CD14-positive monocyte (primary cell): Measurements from ENCODE around the gene INMT. TPM values are rescaled to one million over a fixed set of nuclear protein-coding genes. Genes with fewer than 3 reads are reported as not detected.

Experiments
- DNase-seq, 3 donors: peaks; one replicate each; pipeline ENCODE4 v3.0.0-alpha.2; 2011 to 2022
- H2AFZ ChIP-seq: 2 replicates; pipeline ENCODE4 v1.6.0; 2012; ENCODE audit warnings: mild to moderate bottlenecking, low read depth, low read length, inconsistent platforms; ENCODE audit not compliant: insufficient read depth, poor library complexity, severe bottlenecking
- H3K27ac ChIP-seq, 2 donors: 1 replicate in 1 of 2; 2 replicates in 1 of 2; pipeline ENCODE4 v1.5.1; 2012 to 2013; ENCODE audit warnings: low read length in 2 of 2, control low read depth in 1 of 2, inconsistent platforms in 1 of 2, low read depth in 1 of 2, mild to moderate bottlenecking in 1 of 2
- H3K27me3 ChIP-seq, 2 donors: one replicate each; pipeline versions ENCODE4 v1.6.0 to v1.6.1; 2011 to 2013; ENCODE audit warnings: low read length in 2 of 2; ENCODE audit not compliant: control insufficient read depth in 2 of 2, insufficient read depth in 2 of 2
- H3K36me3 ChIP-seq, 2 donors: replicated peaks in 1 of 2; 1 replicate in 1 of 2; 2 replicates in 1 of 2; pipeline versions ENCODE4 v1.5.1 to v1.6.1; 2012 to 2013; ENCODE audit warnings: low read length in 2 of 2, control low read depth in 1 of 2, inconsistent platforms in 1 of 2, mild to moderate bottlenecking in 1 of 2; ENCODE audit not compliant: insufficient read depth in 2 of 2, control insufficient read depth in 1 of 2
- H3K4me1 ChIP-seq, 2 donors: 1 replicate in 1 of 2; 2 replicates in 1 of 2; pipeline versions ENCODE4 v1.5.1 to v1.6.1; 2012 to 2013; ENCODE audit warnings: low read length in 2 of 2, control low read depth in 1 of 2, inconsistent platforms in 1 of 2, mild to moderate bottlenecking in 1 of 2, moderate library complexity in 1 of 2; ENCODE audit not compliant: insufficient read depth in 2 of 2, control insufficient read depth in 1 of 2
- H3K4me2 ChIP-seq: replicated peaks from 2 replicates; pipeline ENCODE3; 2012; ENCODE audit warnings: low read length, moderate library complexity, mild to moderate bottlenecking; ENCODE audit not compliant: poor library complexity, severe bottlenecking; ENCODE audit errors: extremely low read depth
- H3K4me3 ChIP-seq, 3 experiments: fragments of 200-600 bp in 1 of 3; sonication (generic) in 1 of 3; replicated peaks in 1 of 3; 1 replicate in 2 of 3; 2 replicates in 1 of 3; pipeline ENCODE4 v1.5.1; 2011 to 2013; ENCODE audit warnings: low read length in 3 of 3, mild to moderate bottlenecking in 3 of 3, control low read depth in 2 of 3, low read depth in 2 of 3, inconsistent platforms in 1 of 3, moderate library complexity in 1 of 3
- H3K79me2 ChIP-seq: 2 replicates; pipeline ENCODE4 v1.6.0; 2012; ENCODE audit warnings: mild to moderate bottlenecking, control low read depth, inconsistent platforms, low read length, moderate library complexity; ENCODE audit not compliant: insufficient read depth
- H3K9ac ChIP-seq: 2 replicates; pipeline ENCODE4 v1.6.0; 2017; ENCODE audit warnings: low read length, mild to moderate bottlenecking; ENCODE audit not compliant: insufficient read depth, poor library complexity, severe bottlenecking
- H3K9me3 ChIP-seq, 2 donors: replicated peaks in 1 of 2; 1 replicate in 1 of 2; 2 replicates in 1 of 2; pipeline versions ENCODE4 v1.5.1 to v1.6.1; 2012 to 2013; ENCODE audit warnings: low read length in 2 of 2, control low read depth in 1 of 2; ENCODE audit not compliant: control insufficient read depth in 1 of 2, insufficient read depth in 1 of 2
- H4K20me1 ChIP-seq: 2 replicates; pipeline ENCODE4 v1.6.0; 2012; ENCODE audit warnings: mild to moderate bottlenecking, low read length, control low read depth, moderate library complexity; ENCODE audit not compliant: insufficient read depth
- H3K27ac Mint-ChIP-seq, 7 donors: one replicate each; pipeline ENCODE4 v1.8.0; 2020; ENCODE audit warnings: mild to moderate bottlenecking in 7 of 7, mixed read lengths in 7 of 7, moderate library complexity in 6 of 7, inconsistent platforms in 2 of 7
- H3K27me3 Mint-ChIP-seq, 3 donors: one replicate each; pipeline ENCODE4 v1.8.0; 2021 to 2022; ENCODE audit warnings: low read depth in 3 of 3, mild to moderate bottlenecking in 3 of 3, mixed read lengths in 3 of 3, moderate library complexity in 3 of 3, inconsistent platforms in 1 of 3
- H3K36me3 Mint-ChIP-seq, 2 donors: one replicate each; pipeline ENCODE4 v1.8.0; 2020; ENCODE audit warnings: mixed read lengths in 2 of 2, inconsistent platforms in 1 of 2, mild to moderate bottlenecking in 1 of 2
- H3K4me1 Mint-ChIP-seq: one replicate; pipeline ENCODE4 v1.8.0; 2020; ENCODE audit warnings: mild to moderate bottlenecking, mixed read lengths
- H3K4me3 Mint-ChIP-seq, 2 donors: one replicate each; pipeline ENCODE4 v1.8.0; 2020; ENCODE audit warnings: mild to moderate bottlenecking in 2 of 2, mixed read lengths in 2 of 2, moderate library complexity in 1 of 2
- H3K9me3 Mint-ChIP-seq, 7 donors: one replicate each; pipeline ENCODE4 v1.8.0; 2020 to 2022; ENCODE audit warnings: mixed read lengths in 7 of 7, mild to moderate bottlenecking in 6 of 7, moderate library complexity in 6 of 7, inconsistent platforms in 2 of 7
- WGBS: methylation state at CpG from one replicate; pipeline ENCODE4 v1.1.5; 2013; ENCODE audit warnings: missing lambda C conversion rate; ENCODE audit not compliant: insufficient coverage; 5-methylcytosine and 5-hydroxymethylcytosine counted together
- intact Hi-C, 2 donors: fragments of 100-400 bp; cut with micrococcal nuclease; formaldehyde crosslinking; loops; one replicate each; pipeline versions ENCODE4 v1.15.0 to v1.15.1; 2023
- polyA plus RNA-seq, 3 donors: library from polyadenylated mRNA; depleted of rRNA in 1 of 3; unstranded in 2 of 3; stranded (reverse) in 1 of 3; fragments of 300-500 nt in 2 of 3; fragments of >200 nt in 1 of 3; fragmentation: Illumina TruSeq in 2 of 3; gene quantifications; 1 replicate in 2 of 3; 2 replicates in 1 of 3; pipeline ENCODE4 v1.2.3, GENCODE V29; 2012 to 2021
- TF ChIP-seq, protein P1 (sequence below): fragments of 200-600 bp; IDR thresholded peaks from one replicate; pipeline ENCODE4 v1.8.0; 2022; ENCODE audit warnings: antibody characterized with exemption, mild to moderate bottlenecking

Gene INMT
- polyA plus RNA-seq, 3 donors, result not detected

DNA sequence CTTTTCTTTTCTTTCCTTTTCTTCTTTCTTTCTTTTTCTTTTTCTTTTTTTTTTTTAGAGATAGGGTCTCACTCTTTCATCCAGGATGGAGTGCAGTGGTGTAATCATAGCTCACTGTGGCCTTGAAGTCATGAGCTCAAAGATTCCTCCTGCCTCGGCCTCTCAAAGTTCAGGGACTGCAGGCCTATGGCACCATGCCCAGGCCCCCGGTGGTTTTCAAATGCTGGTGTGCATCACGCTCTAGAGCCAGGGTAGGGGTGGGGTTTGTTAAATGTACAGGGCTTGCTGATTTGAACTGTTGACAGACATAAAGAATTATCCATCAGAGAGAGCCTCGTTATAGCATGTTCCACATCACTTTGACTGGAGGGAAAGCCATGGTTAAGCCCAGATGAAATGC lies 25.0 kb downstream of the INMT start:
- H3K27me3 Mint-ChIP-seq, result no peaks in the 10 kb centered on the region
- peaks cover 4% of the 10 kb centered on the region for H3K4me1 Mint-ChIP-seq
- no peak overlapping the region for H3K27ac Mint-ChIP-seq
- WGBS, result 100% methylated on average over 2 of the region's 4 CpGs
- Histone ChIP-seq H3K9me3 (no peaks in the 10 kb centered on the region), H3K9ac (no peak overlapping the region), H3K27ac (no peak overlapping the region), H4K20me1 (no peaks in the 10 kb centered on the region), H3K36me3 (no peaks in the 10 kb centered on the region), H2AFZ (no peak overlapping the region), H3K79me2 (no peaks in the 10 kb centered on the region), H3K4me1 (peaks cover 3% of the 10 kb centered on the region in 2 donors), H3K4me2 (no peak overlapping the region), H3K4me3 (no peak overlapping the region), H3K27me3 (no peaks in the 10 kb centered on the region)
- DNase-seq, result no peak
- H3K4me3 Mint-ChIP-seq, result no peak overlapping the region
- H3K9me3 Mint-ChIP-seq, result no peaks in the 10 kb centered on the region
- TF ChIP-seq, protein P1, sequence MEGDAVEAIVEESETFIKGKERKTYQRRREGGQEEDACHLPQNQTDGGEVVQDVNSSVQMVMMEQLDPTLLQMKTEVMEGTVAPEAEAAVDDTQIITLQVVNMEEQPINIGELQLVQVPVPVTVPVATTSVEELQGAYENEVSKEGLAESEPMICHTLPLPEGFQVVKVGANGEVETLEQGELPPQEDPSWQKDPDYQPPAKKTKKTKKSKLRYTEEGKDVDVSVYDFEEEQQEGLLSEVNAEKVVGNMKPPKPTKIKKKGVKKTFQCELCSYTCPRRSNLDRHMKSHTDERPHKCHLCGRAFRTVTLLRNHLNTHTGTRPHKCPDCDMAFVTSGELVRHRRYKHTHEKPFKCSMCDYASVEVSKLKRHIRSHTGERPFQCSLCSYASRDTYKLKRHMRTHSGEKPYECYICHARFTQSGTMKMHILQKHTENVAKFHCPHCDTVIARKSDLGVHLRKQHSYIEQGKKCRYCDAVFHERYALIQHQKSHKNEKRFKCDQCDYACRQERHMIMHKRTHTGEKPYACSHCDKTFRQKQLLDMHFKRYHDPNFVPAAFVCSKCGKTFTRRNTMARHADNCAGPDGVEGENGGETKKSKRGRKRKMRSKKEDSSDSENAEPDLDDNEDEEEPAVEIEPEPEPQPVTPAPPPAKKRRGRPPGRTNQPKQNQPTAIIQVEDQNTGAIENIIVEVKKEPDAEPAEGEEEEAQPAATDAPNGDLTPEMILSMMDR, result no peak
- intact Hi-C loops, result no loop called here
- H3K36me3 Mint-ChIP-seq, result no peaks in the 10 kb centered on the region

DNA sequence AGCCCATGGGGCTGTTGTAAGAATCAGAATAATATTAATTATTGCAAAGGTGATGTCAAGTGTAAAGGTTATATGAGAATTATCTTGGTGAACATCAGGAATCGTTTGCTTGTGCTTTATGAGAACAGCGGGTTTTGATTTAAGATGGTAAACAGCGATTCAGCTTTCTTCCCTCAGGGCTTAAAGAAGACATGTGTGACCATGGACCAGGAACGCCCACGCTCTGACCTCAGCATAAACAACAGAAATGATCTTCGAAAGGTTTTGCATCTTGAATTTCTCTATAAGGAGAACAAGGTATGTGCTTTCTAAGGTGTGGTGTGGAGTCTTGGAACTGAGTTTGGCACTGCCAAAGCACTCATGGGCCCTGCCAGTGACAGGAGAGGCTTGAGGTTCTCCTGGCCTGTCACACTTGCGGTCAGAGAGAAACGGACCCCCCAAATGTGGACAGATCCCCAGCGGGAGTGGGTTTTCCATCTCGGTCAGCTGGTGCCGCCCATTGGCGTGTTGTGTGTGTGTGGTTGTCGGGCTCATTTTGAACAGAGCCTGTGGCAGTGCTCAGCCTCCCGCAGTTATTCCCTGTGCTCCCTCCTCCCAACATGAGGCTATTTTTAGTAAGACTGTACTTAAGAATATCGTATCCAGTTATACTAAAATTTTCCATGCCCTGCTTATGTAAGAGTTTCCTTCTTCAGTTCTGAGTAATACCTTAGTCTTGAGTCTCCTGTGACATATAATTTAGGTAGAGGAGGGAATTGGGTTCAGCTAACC lies 26.5 kb downstream of the INMT start:
- Histone ChIP-seq H3K79me2 (no peaks in the 10 kb centered on the region), H3K9me3 (no peaks in the 10 kb centered on the region), H3K27ac (no peak overlapping the region), H2AFZ (no peak overlapping the region), H3K4me2 (no peak overlapping the region), H3K4me3 (no peak overlapping the region), H3K36me3 (no peaks in the 10 kb centered on the region), H4K20me1 (no peaks in the 10 kb centered on the region), H3K4me1 (no peaks in the 10 kb centered on the region), H3K27me3 (no peaks in the 10 kb centered on the region), H3K9ac (no peak overlapping the region)
- Mint-ChIP-seq H3K4me3 (no peak overlapping the region), H3K27me3 (no peaks in the 10 kb centered on the region), H3K27ac (peak overlapping the region in 1 of 7 donors; percentile 18), H3K9me3 (no peaks in the 10 kb centered on the region), H3K4me1 (no peaks in the 10 kb centered on the region), H3K36me3 (no peaks in the 10 kb centered on the region)
- 95% methylated on average over 6 of the region's 15 CpGs for WGBS
- TF ChIP-seq, protein P1, result no peak
- DNase-seq, result no peak
- intact Hi-C loops, result no loop called here
